ENCODE results near the gene ANKS1B. TPM values are rescaled to one million over a fixed set of nuclear protein-coding genes. Genes with fewer than 3 reads are reported as not detected.

ANKS1B gene
- total RNA-seq, 5 donors from 2014 or later (not counting 1 experiment from before 2014, with no cell fraction given), result 0.18 to 0.47 (median 0.19) TPM; not detected in 2

DNA sequence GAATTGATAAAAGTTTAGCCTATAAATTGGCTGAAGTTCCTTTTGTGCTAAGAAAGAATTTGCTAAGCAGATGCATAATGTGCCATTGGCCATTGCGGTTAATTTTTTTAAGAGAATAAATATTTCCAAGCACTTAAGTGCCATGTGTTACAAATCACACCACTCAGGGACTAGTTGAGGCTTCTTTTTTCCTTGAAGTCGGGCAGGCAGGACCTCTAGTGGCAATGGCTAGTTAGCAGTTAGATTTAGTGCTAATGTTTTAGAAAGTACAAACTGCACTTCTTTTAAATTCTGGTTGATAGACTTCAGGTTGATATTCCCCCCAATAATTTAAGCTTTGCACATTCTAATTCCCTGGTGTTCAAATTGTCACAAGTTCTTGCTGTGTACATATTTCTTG lies 1045.4 kb downstream of the ANKS1B start:
- WGBS (ENCODE audit: insufficient coverage), result no CpG with 5 or more reads among the region's 2 CpGs
- Mint-ChIP-seq H3K27me3 (peaks cover 7 to 17% of the 10 kb centered on the region in 2 donors), H3K27ac (no peak overlapping the region), H3K4me3 (no peak overlapping the region), H3K36me3 (no peaks in the 10 kb centered on the region), H3K4me1 (no peaks in the 10 kb centered on the region), H3K9me3 (peaks cover 0 to 7% (median 0%) of the 10 kb centered on the region in 3 donors)
- DNase-seq, result no peak
- no peak for ATAC-seq (replicated peaks in 1 of 4)
- POLR2A ChIA-PET, result no interaction called here
- H3K9me3 ChIP-seq, result no peaks in the 10 kb centered on the region
- H3K4me1 ChIP-seq (ENCODE audit: control insufficient read depth in 1 of 2, extremely low read depth in 1 of 2, insufficient read depth in 2 of 2, low read length in 2 of 2), result no peaks in the 10 kb centered on the region
- CTCF ChIA-PET, result no interaction called here
- H3K27me3 ChIP-seq (replicated peaks in 1 of 2; ENCODE audit: control insufficient read depth in 2 of 2, extremely low read depth in 1 of 2, insufficient read depth in 2 of 2, low read length in 1 of 2), result no peaks in the 10 kb centered on the region
- no peak overlapping the region for H3K27ac ChIP-seq (ENCODE audit: low read length)
- no peak overlapping the region for H3K4me3 ChIP-seq (ENCODE audit: control insufficient read depth in 1 of 2, extremely low read depth in 1 of 2, low read length in 1 of 2)
- no peaks in the 10 kb centered on the region for H3K36me3 ChIP-seq (ENCODE audit: control insufficient read depth in 2 of 2, extremely low read depth in 1 of 2, insufficient read depth in 1 of 2, low read length in 1 of 2)

DNA sequence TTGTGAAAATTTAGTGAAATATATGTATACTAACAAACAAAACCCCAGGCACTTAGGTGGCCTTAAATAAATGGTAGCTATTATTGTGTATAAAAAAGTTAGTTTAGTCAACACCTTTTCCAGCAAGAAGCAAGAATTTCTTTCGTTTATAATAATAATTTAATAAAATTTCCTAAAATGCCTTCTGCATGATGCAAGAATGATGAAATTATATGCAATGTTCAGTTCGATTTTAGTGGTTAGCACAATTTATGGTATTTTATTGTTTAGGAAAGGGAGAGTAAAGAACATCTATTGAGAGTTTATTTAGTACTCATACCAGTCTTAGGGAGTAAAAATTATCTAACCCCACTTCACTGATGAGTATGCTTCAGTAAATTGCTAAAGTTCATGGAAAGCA lies 1048.9 kb downstream of the ANKS1B start:
- POLR2A ChIA-PET, result no interaction called here
- no peaks in the 10 kb centered on the region for H3K4me1 ChIP-seq (ENCODE audit: control insufficient read depth in 1 of 2, extremely low read depth in 1 of 2, insufficient read depth in 2 of 2, low read length in 2 of 2)
- no peaks in the 10 kb centered on the region for H3K36me3 ChIP-seq (ENCODE audit: control insufficient read depth in 2 of 2, extremely low read depth in 1 of 2, insufficient read depth in 1 of 2, low read length in 1 of 2)
- Mint-ChIP-seq H3K9me3 (peaks cover 0 to 4% (median 0%) of the 10 kb centered on the region in 3 donors), H3K27me3 (peaks cover 5 to 14% of the 10 kb centered on the region in 2 donors), H3K27ac (no peak overlapping the region), H3K4me3 (no peak overlapping the region), H3K36me3 (no peaks in the 10 kb centered on the region), H3K4me1 (no peaks in the 10 kb centered on the region)
- WGBS (ENCODE audit: insufficient coverage), result no CpG with 5 or more reads among the region's 2 CpGs
- CTCF ChIA-PET, result no interaction called here
- ATAC-seq (replicated peaks in 1 of 4) (no peak), DNase-seq (no peak)
- no peaks in the 10 kb centered on the region for H3K27me3 ChIP-seq (replicated peaks in 1 of 2; ENCODE audit: control insufficient read depth in 2 of 2, extremely low read depth in 1 of 2, insufficient read depth in 2 of 2, low read length in 1 of 2)
- H3K9me3 ChIP-seq, result no peaks in the 10 kb centered on the region
- no peak overlapping the region for H3K4me3 ChIP-seq (ENCODE audit: control insufficient read depth in 1 of 2, extremely low read depth in 1 of 2, low read length in 1 of 2)
- H3K27ac ChIP-seq (ENCODE audit: low read length), result no peak overlapping the region

DNA sequence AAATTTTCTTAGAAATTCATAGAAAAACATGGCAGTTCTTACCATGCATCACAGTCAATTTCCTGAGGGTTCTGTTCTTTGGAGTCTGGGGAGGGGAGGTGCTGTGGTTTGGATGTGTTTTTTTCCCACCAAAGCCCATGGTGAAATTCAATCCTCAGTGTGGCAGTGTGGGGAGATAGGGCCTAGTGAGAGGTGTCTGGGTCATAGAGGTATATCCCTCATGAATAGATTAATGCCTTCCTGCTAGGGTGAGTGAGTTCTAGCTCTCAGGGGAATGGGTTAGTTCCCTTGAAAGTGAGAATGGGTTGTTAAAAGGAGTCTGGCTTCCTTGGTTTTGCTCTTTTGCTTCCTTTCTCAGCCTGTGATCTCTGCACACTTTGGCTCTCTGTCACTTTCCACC lies 1061.9 kb downstream of the ANKS1B start:
- Histone ChIP-seq H3K4me1 (ENCODE audit: control insufficient read depth in 1 of 2, extremely low read depth in 1 of 2, insufficient read depth in 2 of 2, low read length in 2 of 2) (no peaks in the 10 kb centered on the region), H3K4me3 (ENCODE audit: control insufficient read depth in 1 of 2, extremely low read depth in 1 of 2, low read length in 1 of 2) (no peak overlapping the region), H3K27me3 (replicated peaks in 1 of 2; ENCODE audit: control insufficient read depth in 2 of 2, extremely low read depth in 1 of 2, insufficient read depth in 2 of 2, low read length in 1 of 2) (no peaks in the 10 kb centered on the region), H3K9me3 (no peaks in the 10 kb centered on the region), H3K36me3 (ENCODE audit: control insufficient read depth in 2 of 2, extremely low read depth in 1 of 2, insufficient read depth in 1 of 2, low read length in 1 of 2) (no peaks in the 10 kb centered on the region), H3K27ac (ENCODE audit: low read length) (no peak overlapping the region)
- ATAC-seq (replicated peaks in 1 of 4), result no peak
- Mint-ChIP-seq H3K27me3 (peaks cover 22 to 33% of the 10 kb centered on the region in 2 donors), H3K36me3 (no peaks in the 10 kb centered on the region), H3K4me3 (no peak overlapping the region), H3K9me3 (peaks cover 0 to 4% (median 0%) of the 10 kb centered on the region in 3 donors), H3K4me1 (no peaks in the 10 kb centered on the region), H3K27ac (no peak overlapping the region)
- no peak for DNase-seq
- ChIA-PET POLR2A (no interaction called here), CTCF (no interaction called here)

DNA sequence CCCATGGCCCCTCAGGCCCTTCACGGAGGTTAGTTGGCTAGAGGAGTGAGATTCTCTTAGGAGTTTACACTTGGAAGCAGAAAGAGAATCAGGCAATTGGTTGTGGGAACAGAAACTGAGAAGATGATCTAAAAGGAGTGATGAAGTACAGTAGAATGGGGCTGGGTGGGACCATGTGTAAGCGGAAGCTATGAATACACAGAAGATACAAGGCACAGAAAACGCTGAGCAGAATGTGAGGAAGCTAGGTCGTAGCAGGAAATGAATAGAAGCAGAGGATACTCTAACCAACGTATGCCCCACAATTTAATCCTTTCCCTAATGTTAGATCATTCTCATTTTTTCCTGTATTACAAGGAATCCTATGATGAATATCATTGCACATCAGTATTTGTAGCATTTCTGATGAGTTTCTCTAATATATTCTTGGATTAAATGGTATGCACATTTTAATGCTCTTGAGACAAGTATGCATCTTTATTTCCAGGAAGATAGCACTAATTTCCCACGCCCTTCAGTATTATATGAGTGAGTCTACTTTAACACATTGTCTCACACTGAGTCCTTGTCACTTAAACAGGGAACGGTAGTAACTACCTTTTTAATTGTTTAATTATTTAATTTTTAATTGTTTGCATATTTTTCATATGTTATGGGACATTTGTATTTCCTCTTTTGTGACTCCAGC lies 1066.4 kb downstream of the ANKS1B start:
- Mint-ChIP-seq H3K36me3 (no peaks in the 10 kb centered on the region), H3K27me3 (peaks cover 6 to 13% of the 10 kb centered on the region in 2 donors), H3K9me3 (no peaks in the 10 kb centered on the region), H3K4me1 (no peaks in the 10 kb centered on the region), H3K27ac (no peak overlapping the region), H3K4me3 (no peak overlapping the region)
- Histone ChIP-seq H3K36me3 (ENCODE audit: control insufficient read depth in 2 of 2, extremely low read depth in 1 of 2, insufficient read depth in 1 of 2, low read length in 1 of 2) (no peaks in the 10 kb centered on the region), H3K9me3 (no peaks in the 10 kb centered on the region), H3K4me1 (ENCODE audit: control insufficient read depth in 1 of 2, extremely low read depth in 1 of 2, insufficient read depth in 2 of 2, low read length in 2 of 2) (no peaks in the 10 kb centered on the region), H3K27ac (ENCODE audit: low read length) (no peak overlapping the region), H3K27me3 (replicated peaks in 1 of 2; ENCODE audit: control insufficient read depth in 2 of 2, extremely low read depth in 1 of 2, insufficient read depth in 2 of 2, low read length in 1 of 2) (no peaks in the 10 kb centered on the region), H3K4me3 (ENCODE audit: control insufficient read depth in 1 of 2, extremely low read depth in 1 of 2, low read length in 1 of 2) (no peak overlapping the region)
- DNase-seq (no peak), ATAC-seq (replicated peaks in 1 of 4) (no peak)
- WGBS (ENCODE audit: insufficient coverage), result no CpG with 5 or more reads among the region's 7 CpGs
- CTCF ChIA-PET, result interaction anchor here in 1 of 2 donors (0.7 kb wide), 1 partner anchor 379 kb away, joined by 3 read pairs; no protein-coding TSS in a partner anchor
- POLR2A ChIA-PET, result no interaction called here

DNA sequence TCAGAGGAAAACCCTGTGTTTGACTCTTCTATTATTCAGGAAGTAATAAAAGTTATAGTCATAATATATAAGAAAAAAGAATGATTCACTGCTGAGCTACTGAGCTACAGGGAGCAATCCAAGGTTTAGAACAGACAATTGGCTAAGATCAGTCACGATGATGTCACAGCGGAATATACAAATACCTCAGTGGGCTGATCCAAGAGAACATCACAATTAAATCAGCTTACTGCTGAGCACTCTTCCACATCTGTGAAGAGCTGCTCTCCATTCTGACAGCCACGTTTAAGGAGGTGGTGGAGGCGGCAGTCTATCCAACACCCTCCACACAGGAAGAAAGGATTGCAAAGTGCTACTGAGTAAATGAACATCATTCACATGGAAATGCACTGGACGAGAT lies 1068.6 kb downstream of the ANKS1B start:
- Histone ChIP-seq H3K4me1 (ENCODE audit: control insufficient read depth in 1 of 2, extremely low read depth in 1 of 2, insufficient read depth in 2 of 2, low read length in 2 of 2) (no peaks in the 10 kb centered on the region), H3K27ac (ENCODE audit: low read length) (no peak overlapping the region), H3K27me3 (replicated peaks in 1 of 2; ENCODE audit: control insufficient read depth in 2 of 2, extremely low read depth in 1 of 2, insufficient read depth in 2 of 2, low read length in 1 of 2) (no peaks in the 10 kb centered on the region), H3K4me3 (ENCODE audit: control insufficient read depth in 1 of 2, extremely low read depth in 1 of 2, low read length in 1 of 2) (no peak overlapping the region), H3K9me3 (no peaks in the 10 kb centered on the region), H3K36me3 (ENCODE audit: control insufficient read depth in 2 of 2, extremely low read depth in 1 of 2, insufficient read depth in 1 of 2, low read length in 1 of 2) (no peaks in the 10 kb centered on the region)
- ATAC-seq (replicated peaks in 1 of 4) (no peak), DNase-seq (no peak)
- 100% methylated on average over 2 of the region's 5 CpGs for WGBS (ENCODE audit: insufficient coverage)
- no peaks in the 10 kb centered on the region for H3K4me1 Mint-ChIP-seq
- no peaks in the 10 kb centered on the region for H3K36me3 Mint-ChIP-seq
- H3K9me3 Mint-ChIP-seq, result no peaks in the 10 kb centered on the region
- H3K27ac Mint-ChIP-seq, result no peak overlapping the region
- H3K4me3 Mint-ChIP-seq, result no peak overlapping the region
- peaks cover 6 to 10% of the 10 kb centered on the region in 2 donors for H3K27me3 Mint-ChIP-seq
- CTCF ChIA-PET, result no interaction called here
- POLR2A ChIA-PET, result no interaction called here

DNA sequence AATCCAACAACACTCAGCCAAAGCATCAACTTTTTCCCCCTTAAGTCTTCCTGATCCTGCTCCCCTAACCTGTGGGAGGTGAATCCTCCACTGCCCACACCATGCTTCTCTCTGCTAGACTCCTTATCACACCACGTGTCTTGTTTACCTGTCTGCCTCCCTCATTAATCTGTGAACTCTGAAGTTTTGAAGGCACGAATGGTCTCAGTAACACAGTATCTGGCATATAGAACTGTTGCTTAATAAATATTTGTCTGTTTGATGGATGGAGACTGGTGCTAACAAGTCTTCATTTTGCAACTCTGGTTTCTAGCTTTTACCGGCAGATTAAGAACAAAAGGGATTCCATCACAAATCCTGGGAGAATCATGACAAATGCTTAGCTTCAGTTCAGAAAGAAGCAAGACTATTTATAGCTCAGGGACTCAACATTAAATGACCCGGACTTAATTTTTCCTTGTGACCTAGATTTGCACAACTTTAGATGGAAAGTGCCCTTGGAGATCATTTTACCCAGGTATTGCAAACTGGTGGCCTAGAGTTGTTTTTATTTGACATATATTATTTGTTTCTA lies 1072.2 kb downstream of the ANKS1B start:
- Histone ChIP-seq H3K4me1 (ENCODE audit: control insufficient read depth in 1 of 2, extremely low read depth in 1 of 2, insufficient read depth in 2 of 2, low read length in 2 of 2) (no peaks in the 10 kb centered on the region), H3K4me3 (ENCODE audit: control insufficient read depth in 1 of 2, extremely low read depth in 1 of 2, low read length in 1 of 2) (no peak overlapping the region), H3K27ac (ENCODE audit: low read length) (no peak overlapping the region), H3K36me3 (ENCODE audit: control insufficient read depth in 2 of 2, extremely low read depth in 1 of 2, insufficient read depth in 1 of 2, low read length in 1 of 2) (no peaks in the 10 kb centered on the region), H3K9me3 (no peaks in the 10 kb centered on the region), H3K27me3 (replicated peaks in 1 of 2; ENCODE audit: control insufficient read depth in 2 of 2, extremely low read depth in 1 of 2, insufficient read depth in 2 of 2, low read length in 1 of 2) (no peaks in the 10 kb centered on the region)
- H3K27me3 Mint-ChIP-seq, result peaks cover 3 to 6% of the 10 kb centered on the region in 2 donors
- H3K4me1 Mint-ChIP-seq, result no peaks in the 10 kb centered on the region
- ChIA-PET POLR2A (no interaction called here), CTCF (no interaction called here)
- H3K9me3 Mint-ChIP-seq, result peaks cover 0 to 3% (median 0%) of the 10 kb centered on the region in 3 donors
- WGBS (ENCODE audit: insufficient coverage), result 100% methylated on average over 1 of the region's 4 CpGs
- H3K36me3 Mint-ChIP-seq, result no peaks in the 10 kb centered on the region
- ATAC-seq (replicated peaks in 1 of 4) (no peak), DNase-seq (no peak)
- H3K4me3 Mint-ChIP-seq, result no peak overlapping the region
- no peak overlapping the region for H3K27ac Mint-ChIP-seq
